Transverse colon (tissue), 4 donors: Measurements from ENCODE around the gene ZNF607. TPM values are rescaled to one million over a fixed set of nuclear protein-coding genes. Genes with fewer than 3 reads are reported as not detected.

Experiments used
- DNase-seq: peaks from one replicate; pipeline ENCODE4 v3.0.0-alpha.2; 2019
- H3K27ac ChIP-seq, 4 donors: fragments of 200-600 bp; sonication (generic); 2 replicates each; pipeline ENCODE4 v1.5.1; 2016 to 2018; ENCODE audit warnings: inconsistent platforms in 4 of 4
- H3K27me3 ChIP-seq: fragments of 200-600 bp; sonication (generic); 2 replicates; pipeline ENCODE4 v1.5.1; 2017; ENCODE audit warnings: inconsistent platforms
- H3K36me3 ChIP-seq, 4 donors: fragments of 200-600 bp; sonication (generic); 2 replicates each; pipeline ENCODE4 v1.5.1; 2017 to 2019; ENCODE audit warnings: inconsistent platforms in 4 of 4
- H3K4me1 ChIP-seq, 4 donors: fragments of 200-600 bp; sonication (generic); 2 replicates each; pipeline ENCODE4 v1.5.1; 2017 to 2020; ENCODE audit warnings: inconsistent platforms in 4 of 4
- H3K4me3 ChIP-seq, 4 donors: fragments of 200-600 bp; sonication (generic); 1 replicate in 1 of 4; 2 replicates in 3 of 4; pipeline versions ENCODE4 v1.5.1 to v1.6.1; 2017 to 2019; ENCODE audit warnings: inconsistent platforms in 4 of 4
- H3K9me3 ChIP-seq, 2 donors: fragments of 200-600 bp; sonication (generic); 2 replicates each; pipeline ENCODE4 v1.5.1; 2017 to 2019; ENCODE audit warnings: inconsistent platforms in 2 of 2
- CTCF ChIP-seq, 5 experiments: fragments of 200-600 bp in 3 of 5; fragments of 450-650 bp in 2 of 5; sonication (generic) in 3 of 5; IDR thresholded peaks; 1 replicate in 2 of 5; 2 replicates in 3 of 5; pipeline ENCODE4 v1.5.1; 2016 to 2017; ENCODE audit warnings: antibody characterized with exemption in 5 of 5, inconsistent platforms in 3 of 5, mild to moderate bottlenecking in 2 of 5, moderate library complexity in 1 of 5
- EP300 ChIP-seq: sonication (generic); formaldehyde crosslinking; IDR thresholded peaks from one replicate; pipeline ENCODE4 v1.6.1; 2017; ENCODE audit warnings: antibody characterized with exemption, low read depth
- POLR2A ChIP-seq: fragments of 450-650 bp; IDR thresholded peaks from one replicate; pipeline ENCODE4 v1.6.1; 2016; ENCODE audit warnings: antibody characterized with exemption, mild to moderate bottlenecking, moderate library complexity
- POLR2AphosphoS5 ChIP-seq, 3 donors: sonication (generic); formaldehyde crosslinking; IDR thresholded peaks; one replicate each; pipeline ENCODE4 v1.6.1; 2016; ENCODE audit warnings: antibody characterized with exemption in 3 of 3
- WGBS, 2 donors: methylation state at CpG; one replicate each; pipeline ENCODE4 v1.1.5; 2018; ENCODE audit warnings: low coverage in 1 of 2; 5-methylcytosine and 5-hydroxymethylcytosine counted together
- in situ Hi-C, 4 donors: fragments of 200-750 bp; cut with MboI; loops; one replicate each; pipeline versions ENCODE4 v1.15.0 to v1.15.1; 2017; ENCODE audit warnings: low sequenced_read_pairs in 3 of 4, low pct_ligation_motif_present in 1 of 4, low pct_unique_long_range_greater_than_20kb in 1 of 4
- intact Hi-C: fragments of 100-400 bp; cut with DNase I; formaldehyde crosslinking; loops from one replicate; pipeline ENCODE4 v1.15.1; 2023; ENCODE audit warnings: low total_unique reads
- total RNA-seq, 4 donors: library from RNA; depleted of rRNA; stranded (reverse); fragments of >200 nt; gene quantifications; one replicate each; pipeline ENCODE4 v1.1.0, GENCODE V29; 2016

ZNF607 gene
- total RNA-seq, 4 donors from 2014 or later = 0.37 to 6.5 (median 2.8) TPM

GRCh38 chr19:37655689-37656371, 63.7 kb downstream of the ZNF607 start:
- in situ Hi-C loops (no loop called here), intact Hi-C loops (no loop called here)
- peak in 1 of 3 donors; percentile 13 for TF ChIP-seq POLR2AphosphoS5 (IDR thresholded peaks at IDR 0.05)
- TF ChIP-seq POLR2A = no peak
- no peak for TF ChIP-seq CTCF (IDR thresholded peaks at IDR 0.05)
- TF ChIP-seq EP300 = no peak
- H3K36me3 ChIP-seq = peaks cover 0 to 7% (median 0%) of the 10 kb centered on the region in 4 donors
- H3K4me3 ChIP-seq = peak overlapping the region; percentile 44 to 78 (median 70)
- peaks cover 9 to 20% (median 15%) of the 10 kb centered on the region in 4 donors for H3K4me1 ChIP-seq
- DNase-seq = peak; percentile 84
- WGBS, 2 donors = 1% methylated on average over 56 of the region's 57 CpGs; no CpG with 5 or more reads in 1 of the 2 donors
- no peaks in the 10 kb centered on the region for H3K9me3 ChIP-seq
- no peaks in the 10 kb centered on the region for H3K27me3 ChIP-seq
- peak overlapping the region; percentile 91 to 94 (median 94) for H3K27ac ChIP-seq

- 0% methylated on average over 33 of the region's 34 CpGs; no CpG with 5 or more reads in 1 of the 2 donors for WGBS, 2 donors
- in situ Hi-C loops = no loop called here
These were observed 64.3 kb downstream of the ZNF607 start, which contains the start of gene ZFP30 for GRCh38 chr19:37655301-37655688. Gene ZFP30 (minus strand): TSS chr19:37655465. CDS start chr19:37647822, 7,643 bp downstream.

GRCh38 chr19:37654629-37655300, 64.8 kb downstream of the ZNF607 start:
- peak overlapping the region; percentile 44 to 78 (median 70) for H3K4me3 ChIP-seq
- H3K4me1 ChIP-seq = peaks cover 9 to 20% (median 15%) of the 10 kb centered on the region in 4 donors
- WGBS, 2 donors = 0% methylated on average over 40 of the region's 40 CpGs; no CpG with 5 or more reads in 1 of the 2 donors
- no peaks in the 10 kb centered on the region for H3K27me3 ChIP-seq
- no peak for TF ChIP-seq EP300
- TF ChIP-seq CTCF (IDR thresholded peaks at IDR 0.05) = no peak
- no peak for TF ChIP-seq POLR2AphosphoS5 (IDR thresholded peaks at IDR 0.05)
- TF ChIP-seq POLR2A = no peak
- peak; percentile 18 for DNase-seq
- intact Hi-C loops = no loop called here
- no peaks in the 10 kb centered on the region for H3K9me3 ChIP-seq
- in situ Hi-C loops = no loop called here
- peaks cover 0 to 7% (median under 1%) of the 10 kb centered on the region in 4 donors for H3K36me3 ChIP-seq
- peak overlapping the region; percentile 91 to 94 (median 94) for H3K27ac ChIP-seq

More at GRCh38 chr19:37655301-37655688, 64.3 kb downstream of the ZNF607 start, which contains the start of gene ZFP30:
- Histone ChIP-seq H3K9me3 (no peaks in the 10 kb centered on the region), H3K27ac (peak within 1 kb of the TSS; percentile 91 to 94 (median 94)), H3K36me3 (peaks cover 0 to 7% (median 0%) of the 10 kb centered on the region in 4 donors), H3K27me3 (no peaks in the 10 kb centered on the region), H3K4me3 (peak within 1 kb of the TSS; percentile 44 to 78 (median 70)), H3K4me1 (peaks cover 9 to 20% (median 15%) of the 10 kb centered on the region in 4 donors)
- intact Hi-C loops = no loop called here
- TF ChIP-seq POLR2AphosphoS5 (IDR thresholded peaks at IDR 0.05) = peak in 2 of 3 donors; percentile 23 to 56
- no peak for TF ChIP-seq CTCF (IDR thresholded peaks at IDR 0.05)
- peak; percentile 55 for TF ChIP-seq POLR2A
- no peak for TF ChIP-seq EP300
- peak; percentile 90 for DNase-seq

- peak overlapping the region; percentile 91 to 94 (median 94) for H3K27ac ChIP-seq
- in situ Hi-C loops = no loop called here
- TF ChIP-seq POLR2A (no peak), EP300 (no peak), POLR2AphosphoS5 (IDR thresholded peaks at IDR 0.05) (no peak), CTCF (IDR thresholded peaks at IDR 0.05) (no peak)
- H3K27me3 ChIP-seq = no peaks in the 10 kb centered on the region
- peaks cover 0 to 3% of the 10 kb centered on the region in 2 donors for H3K9me3 ChIP-seq
- H3K36me3 ChIP-seq = peaks cover 0 to 7% (median 3%) of the 10 kb centered on the region in 4 donors
- DNase-seq = no peak
- WGBS, 2 donors = 6 to 10% methylated on average over 2 to 5 of the region's 5 CpGs
- H3K4me1 ChIP-seq = peaks cover 9 to 20% (median 15%) of the 10 kb centered on the region in 4 donors
- intact Hi-C loops = no loop called here
- peak overlapping the region in 3 of 4 donors; percentile 67 to 78 (median 72) for H3K4me3 ChIP-seq
These were observed 65.4 kb downstream of the ZNF607 start for GRCh38 chr19:37654118-37654517.
